IMR-90 (cell line): ENCODE results near the gene ST6GALNAC4. TPM values are rescaled to one million over a fixed set of nuclear protein-coding genes. Genes with fewer than 3 reads are reported as not detected.

Experiments used
- ATAC-seq: fragments of 200-7000 bp; cut with Tn5 transposase; 2 replicates; pipeline ENCODE4 v1.9.1; 2020; ENCODE audit warnings: low read depth, mild to moderate bottlenecking, moderate library complexity
- BruUV-seq: library from RNA; stranded (reverse); fragments of 400-500 nt; replicated peaks from 2 replicates; lab custom pipeline; 2021; lab: Mats Ljungman, UMichigan
- CTCF ChIA-PET: fragments of 300-600 bp; formaldehyde crosslinking; extraction: SDS; loops from one replicate; lab custom pipeline; 2021; ENCODE audit warnings: antibody characterized with exemption; lab: Yijun Ruan, JAX
- POLR2A ChIA-PET: fragments of 300-600 bp; sonication (Branson Sonifier 250); formaldehyde crosslinking; loops from one replicate; lab custom pipeline; 2022; ENCODE audit warnings: antibody characterized with exemption; ENCODE audit not compliant: unreplicated experiment; lab: Charles Lee
- DNase-seq: peaks from one replicate; pipeline ENCODE4 v3.0.0; 2013
- H2AFZ ChIP-seq: replicated peaks from 2 replicates; pipeline ENCODE3; 2013; ENCODE audit warnings: low read length, mild to moderate bottlenecking; ENCODE audit not compliant: poor library complexity
- H2AK5ac ChIP-seq: 2 replicates; pipeline ENCODE4 v1.6.1; 2013; ENCODE audit warnings: low read depth, low read length, inconsistent platforms
- H2AK9ac ChIP-seq: replicated peaks from 2 replicates; pipeline ENCODE3; 2013; ENCODE audit warnings: mild to moderate bottlenecking, low read depth, low read length, moderate library complexity; ENCODE audit not compliant: poor library complexity
- H2BK120ac ChIP-seq: 2 replicates; pipeline ENCODE4 v1.6.1; 2013; ENCODE audit warnings: low read depth, low read length, inconsistent platforms
- H2BK15ac ChIP-seq: 3 replicates; pipeline ENCODE4 v1.6.1; 2013; ENCODE audit warnings: low read depth, low read length, inconsistent platforms
- H2BK20ac ChIP-seq: 2 replicates; pipeline ENCODE4 v1.6.1; 2013; ENCODE audit warnings: low read depth, mild to moderate bottlenecking, inconsistent platforms, low read length, moderate library complexity
- H2BK5ac ChIP-seq: 2 replicates; pipeline ENCODE4 v1.6.1; 2013; ENCODE audit warnings: mild to moderate bottlenecking, low read depth, low read length, inconsistent platforms; ENCODE audit not compliant: poor library complexity, severe bottlenecking
- H3K14ac ChIP-seq: replicated peaks from 2 replicates; pipeline ENCODE4 v1.6.1; 2013; ENCODE audit warnings: low read depth, low read length, inconsistent platforms
- H3K18ac ChIP-seq: 2 replicates; pipeline ENCODE4 v1.6.1; 2013; ENCODE audit warnings: low read depth, low read length, control low read depth
- H3K23ac ChIP-seq: 2 replicates; pipeline ENCODE4 v1.6.1; 2013; ENCODE audit warnings: low read depth, low read length, inconsistent platforms
- H3K27ac ChIP-seq: 2 replicates; pipeline ENCODE4 v1.5.1; 2013; ENCODE audit warnings: mild to moderate bottlenecking, control low read depth, low read length; ENCODE audit not compliant: insufficient read depth
- H3K27me3 ChIP-seq: 2 replicates; pipeline ENCODE4 v1.6.1; 2013; ENCODE audit warnings: low read length; ENCODE audit not compliant: control insufficient read depth, insufficient read depth
- H3K36me3 ChIP-seq: 2 replicates; pipeline ENCODE4 v1.6.1; 2013; ENCODE audit warnings: low read length, mixed read lengths; ENCODE audit not compliant: control insufficient read depth, insufficient read depth
- H3K4ac ChIP-seq: 2 replicates; pipeline ENCODE4 v1.6.1; 2013; ENCODE audit warnings: low read depth, low read length, inconsistent platforms
- H3K4me1 ChIP-seq: 2 replicates; pipeline ENCODE4 v1.6.1; 2013; ENCODE audit warnings: low read length, mixed read lengths; ENCODE audit not compliant: control insufficient read depth, insufficient read depth
- H3K4me2 ChIP-seq: 2 replicates; pipeline ENCODE4 v1.6.1; 2013; ENCODE audit warnings: low read depth, mild to moderate bottlenecking, control low read depth, low read length, moderate library complexity
- H3K4me3 ChIP-seq: 2 replicates; pipeline ENCODE4 v1.5.1; 2013; ENCODE audit warnings: low read depth, mild to moderate bottlenecking, control low read depth, low read length, moderate library complexity; ENCODE audit not compliant: insufficient read depth
- H3K56ac ChIP-seq: 2 replicates; pipeline ENCODE4 v1.6.1; 2013; ENCODE audit warnings: low read length, inconsistent platforms; ENCODE audit not compliant: insufficient read depth; ENCODE audit errors: extremely low read depth
- H3K79me1 ChIP-seq, 2 experiments: 2 replicates each; pipeline ENCODE4 v1.6.1; 2013; ENCODE audit warnings: low read length in 2 of 2, inconsistent platforms in 1 of 2, low read depth in 1 of 2
- H3K9ac ChIP-seq: 2 replicates; pipeline ENCODE4 v1.6.1; 2013; ENCODE audit warnings: low read depth, low read length, control low read depth
- H3K9me1 ChIP-seq: 2 replicates; pipeline ENCODE4 v1.6.1; 2013; ENCODE audit warnings: low read length, inconsistent platforms; ENCODE audit not compliant: insufficient read depth
- H3K9me3 ChIP-seq: 2 replicates; pipeline ENCODE4 v1.6.1; 2013; ENCODE audit warnings: low read length; ENCODE audit not compliant: control insufficient read depth, insufficient read depth
- H4K20me1 ChIP-seq: 2 replicates; pipeline ENCODE4 v1.6.1; 2013; ENCODE audit warnings: low read length, inconsistent platforms; ENCODE audit not compliant: insufficient read depth
- H4K5ac ChIP-seq: 2 replicates; pipeline ENCODE4 v1.6.1; 2013; ENCODE audit warnings: mild to moderate bottlenecking, low read depth, low read length, control low read depth
- H4K8ac ChIP-seq, 2 experiments: 2 replicates each; pipeline ENCODE4 v1.6.1; 2013; ENCODE audit warnings: low read depth in 2 of 2, low read length in 2 of 2, control low read depth in 1 of 2, inconsistent platforms in 1 of 2
- H4K91ac ChIP-seq: 2 replicates; pipeline ENCODE4 v1.6.1; 2013; ENCODE audit warnings: low read depth, low read length, inconsistent platforms; ENCODE audit not compliant: insufficient read depth
- BHLHE40 ChIP-seq: fragments of 150-350 bp; IDR thresholded peaks from 2 replicates; pipeline ENCODE4 v1.6.1; 2016; ENCODE audit warnings: mild to moderate bottlenecking, low read depth, low read length
- CEBPB ChIP-seq: IDR thresholded peaks from 2 replicates; pipeline ENCODE4 v1.6.1; 2012; ENCODE audit warnings: low read depth, low read length, improper control_type of control experiment
- CHD1 ChIP-seq: IDR thresholded peaks from 2 replicates; pipeline ENCODE4 v1.6.1; 2012; ENCODE audit warnings: low read depth, low read length, improper control_type of control experiment
- CTCF ChIP-seq: conservative IDR thresholded peaks from 2 replicates; pipeline ENCODE4 v1.5.1; 2012; ENCODE audit warnings: mild to moderate bottlenecking, low read depth, low read length, improper control_type of control experiment
- ELK1 ChIP-seq: fragments of 150-350 bp; IDR thresholded peaks from 2 replicates; pipeline ENCODE4 v1.6.1; 2016; ENCODE audit warnings: low read depth, mild to moderate bottlenecking, low read length, moderate library complexity, borderline replicate concordance
- FOS ChIP-seq: fragments of 150-350 bp; IDR thresholded peaks from 2 replicates; pipeline ENCODE4 v1.6.1; 2016; ENCODE audit warnings: low read depth, low read length
- MAFK ChIP-seq: IDR thresholded peaks from 2 replicates; pipeline ENCODE4 v1.6.1; 2012; ENCODE audit warnings: low read depth, low read length, improper control_type of control experiment
- MAZ ChIP-seq: IDR thresholded peaks from 2 replicates; pipeline ENCODE4 v1.6.1; 2012; ENCODE audit warnings: low read depth, mild to moderate bottlenecking, low read length, improper control_type of control experiment, moderate library complexity, borderline replicate concordance
- MXI1 ChIP-seq: IDR thresholded peaks from 2 replicates; pipeline ENCODE4 v1.6.1; 2012; ENCODE audit warnings: low read depth, mild to moderate bottlenecking, low read length, moderate library complexity, borderline replicate concordance
- NFE2L2 ChIP-seq: fragments of 150-350 bp; IDR thresholded peaks from 2 replicates; pipeline ENCODE4 v1.6.1; 2016; ENCODE audit warnings: low read depth, mild to moderate bottlenecking, low read length
- POLR2A ChIP-seq: IDR thresholded peaks from 2 replicates; pipeline ENCODE4 v1.6.1; 2012; ENCODE audit warnings: mild to moderate bottlenecking, low read depth, low read length
- RAD21 ChIP-seq: IDR thresholded peaks from 2 replicates; pipeline ENCODE4 v1.6.1; 2012; ENCODE audit warnings: low read length, improper control_type of control experiment
- RCOR1 ChIP-seq: IDR thresholded peaks from 2 replicates; pipeline ENCODE4 v1.6.1; 2012; ENCODE audit warnings: mild to moderate bottlenecking, low read length, improper control_type of control experiment; ENCODE audit not compliant: insufficient replicate concordance
- RFX5 ChIP-seq: IDR thresholded peaks from 2 replicates; pipeline ENCODE4 v1.8.0; 2012; ENCODE audit warnings: low read depth, mild to moderate bottlenecking, low read length, moderate library complexity
- SMC3 ChIP-seq: fragments of 150-350 bp; IDR thresholded peaks from 2 replicates; pipeline ENCODE4 v1.6.1; 2016; ENCODE audit warnings: low read depth, mild to moderate bottlenecking, antibody characterized with exemption, low read length, moderate library complexity
- USF2 ChIP-seq: fragments of 150-350 bp; IDR thresholded peaks from 2 replicates; pipeline ENCODE4 v1.6.1; 2017; ENCODE audit warnings: mild to moderate bottlenecking, antibody characterized with exemption, low read length, low read depth
- WGBS, 2 experiments: methylation state at CpG; one replicate each; pipeline versions ENCODE4 v1.1.5 to v1.1.7; 2013; ENCODE audit warnings: missing lambda C conversion rate in 2 of 2; ENCODE audit not compliant: insufficient read length in 1 of 2; ENCODE audit errors: extremely low coverage in 2 of 2; 5-methylcytosine and 5-hydroxymethylcytosine counted together
- dilution Hi-C: fragments of 300-500 bp; cut with HindIII; formaldehyde crosslinking; loops from one replicate; pipeline ENCODE4 v1.14.3; 2018; ENCODE audit warnings: low sequenced_read_pairs; ENCODE audit not compliant: unreplicated experiment
- in situ Hi-C: fragments of 300-500 bp; cut with MboI; formaldehyde crosslinking; loops from 3 replicates; pipeline ENCODE4 v1.14.3; 2019; ENCODE audit warnings: low sequenced_read_pairs, inconsistent platforms, mixed read lengths
- intact Hi-C: fragments of 100-400 bp; cut with micrococcal nuclease; formaldehyde crosslinking; loops from 2 replicates; pipeline ENCODE4 v1.10.0; 2022
- polyA plus RNA-seq, 3 experiments: library from polyadenylated mRNA; depleted of rRNA; stranded (reverse); fragments of >200 nt; gene quantifications; 2 replicates each; pipeline ENCODE4 v1.2.3, GENCODE V29; 2012; ENCODE audit warnings: low replicate concordance in 1 of 3
- total RNA-seq: library from RNA; depleted of rRNA; stranded (reverse); fragments of >200 nt; gene quantifications from 2 replicates; pipeline ENCODE4 v1.2.3, GENCODE V29; 2012

Gene ST6GALNAC4
- total and polyA plus RNA-seq, 2 of the 4 experiments (the other 2 are of a cell fraction), result 12.5 to 32.9 TPM

DNA sequence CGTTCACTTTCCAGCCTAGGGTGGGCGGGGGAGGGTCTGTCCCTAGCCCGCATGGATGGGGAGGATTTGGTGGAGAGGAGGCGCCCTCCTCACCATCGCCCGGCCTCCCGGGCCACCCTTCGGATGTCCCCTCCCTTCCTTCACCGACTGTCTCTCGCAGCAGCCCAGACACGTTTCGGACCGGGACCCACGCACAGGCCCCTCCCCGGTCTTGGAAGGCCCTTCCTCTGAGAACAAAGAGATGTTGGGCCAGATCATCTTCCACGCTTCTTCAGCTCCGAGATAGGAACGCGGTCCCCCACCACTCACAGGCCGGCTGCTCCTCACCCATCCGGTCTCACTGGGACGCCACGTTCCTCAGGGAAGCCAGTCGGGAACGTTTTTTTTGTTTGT lies 21.5 kb upstream of the ST6GALNAC4 start:
- intact Hi-C loops, result no loop called here
- no TSS peak for BruUV-seq
- WGBS, 2 experiments, result 80% methylated on average over 1 of the region's 25 CpGs; no CpG with 5 or more reads in 1 of the 2 experiments

More for the DNA sequence above, 21.5 kb upstream of the ST6GALNAC4 start:
- peaks cover 27% of the 10 kb centered on the region for H4K20me1 ChIP-seq
- H3K27me3 ChIP-seq, result no peaks in the 10 kb centered on the region
- H3K9me1 ChIP-seq, result peaks cover 26% of the 10 kb centered on the region
- no peaks in the 10 kb centered on the region for H3K9me3 ChIP-seq
- peak overlapping the region; percentile 38; the same call in 1 of the 2 replicates for H2BK120ac ChIP-seq
- peak overlapping the region; percentile 93 for H3K14ac ChIP-seq
- H3K18ac ChIP-seq, result no peak overlapping the region
- peak overlapping the region; percentile 90 to 94 for H4K8ac ChIP-seq
- H2BK15ac ChIP-seq, result 0 out of 3 replicates have a peak overlapping the region, but pooled peaks have one; percentile 13
- peak overlapping the region; percentile 62; the same call in 1 of the 2 replicates for H3K4me2 ChIP-seq
- peak overlapping the region; percentile 72; the same call in 1 of the 2 replicates for H4K91ac ChIP-seq
- peak overlapping the region; percentile 61; the same call in 1 of the 2 replicates for H2AK5ac ChIP-seq
- no peak overlapping the region for H3K9ac ChIP-seq
- DNase-seq (no peak), ATAC-seq (no peak; the same call in 1 of the 2 replicates)
- H3K79me1 ChIP-seq, result peaks cover 16 to 42% of the 10 kb centered on the region in 2 experiments; a peak in 3 of 4 replicates
- no peak overlapping the region for H2BK5ac ChIP-seq
- H3K4me1 ChIP-seq, result peaks cover 19% of the 10 kb centered on the region
- POLR2A ChIA-PET, result no interaction called here
- H2AK9ac ChIP-seq, result peak overlapping the region; percentile 99
- no peak overlapping the region; the same call in 1 of the 2 replicates for H3K56ac ChIP-seq
- dilution Hi-C loops, result no loop called here
- peak overlapping the region; percentile 80 for H3K4ac ChIP-seq
- peaks cover 19% of the 10 kb centered on the region for H3K36me3 ChIP-seq
- no peak overlapping the region for H2BK20ac ChIP-seq
- H3K23ac ChIP-seq, result peak overlapping the region; percentile 83; the same call in 1 of the 2 replicates
- peak overlapping the region; percentile 96 for H2AFZ ChIP-seq
- H4K5ac ChIP-seq, result peak overlapping the region; percentile 74
- in situ Hi-C loops, result loop anchor here (5.0 kb wide), 1 partner anchor 159 kb away; no protein-coding TSS in a partner anchor
- CTCF ChIA-PET, result no interaction called here
- H3K27ac ChIP-seq, result no peak overlapping the region
- H3K4me3 ChIP-seq, result no peak overlapping the region
- no peak for TF ChIP-seq ELK1
- no peak for TF ChIP-seq FOS
- no peak for TF ChIP-seq SMC3
- no peak for TF ChIP-seq CHD1
- TF ChIP-seq MAFK, result no peak
- TF ChIP-seq BHLHE40, result no peak
- TF ChIP-seq USF2, result no peak
- no peak for TF ChIP-seq CTCF
- TF ChIP-seq RFX5, result no peak
- TF ChIP-seq RCOR1, result no peak
- no peak for TF ChIP-seq CEBPB
- no peak for TF ChIP-seq POLR2A
- TF ChIP-seq NFE2L2, result no peak
- no peak for TF ChIP-seq RAD21
- no peak for TF ChIP-seq MXI1
- no peak for TF ChIP-seq MAZ
